GM12873 (cell line): Measurements from ENCODE around the gene MAPKAPK3.

ENCODE experiments used
- TF ChIP-seq, protein P1 (sequence below): IDR thresholded peaks from 2 replicates; pipeline ENCODE4 v1.5.1; 2012; ENCODE audit warnings: low read depth, mild to moderate bottlenecking, moderate library complexity, low read length, control low read depth; ENCODE audit not compliant: insufficient read depth; ENCODE audit errors: missing control alignments

The MAPKAPK3 gene

DNA sequence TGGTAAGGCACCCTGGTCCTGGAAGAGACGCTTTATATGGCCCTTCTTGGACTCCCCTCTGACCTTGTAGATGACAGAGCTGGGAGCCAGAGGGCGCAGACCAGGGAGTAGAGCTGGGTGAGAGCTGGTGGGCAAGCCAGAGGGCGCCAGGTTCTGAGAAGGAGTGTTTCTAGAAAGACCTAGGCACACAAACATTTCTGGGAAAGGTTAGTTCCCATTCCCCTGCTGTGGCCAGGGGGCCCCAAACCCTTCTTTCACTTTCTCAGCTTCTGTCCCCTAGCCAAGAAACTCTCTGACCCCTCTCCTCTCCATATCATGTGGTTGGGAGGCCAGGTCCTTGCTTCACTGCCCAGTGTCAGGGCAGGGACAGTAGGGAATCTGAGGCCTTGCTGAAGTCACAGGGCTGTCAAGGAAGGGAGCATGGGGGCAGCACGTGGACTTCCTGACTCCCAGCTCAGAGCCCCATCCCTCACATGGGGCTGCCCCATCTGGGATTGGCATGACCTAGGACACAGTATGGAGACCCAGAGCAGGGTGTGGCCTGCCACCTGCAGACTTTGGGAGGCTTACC lies 44.1 kb upstream of the MAPKAPK3 start:
- TF ChIP-seq, protein P1, sequence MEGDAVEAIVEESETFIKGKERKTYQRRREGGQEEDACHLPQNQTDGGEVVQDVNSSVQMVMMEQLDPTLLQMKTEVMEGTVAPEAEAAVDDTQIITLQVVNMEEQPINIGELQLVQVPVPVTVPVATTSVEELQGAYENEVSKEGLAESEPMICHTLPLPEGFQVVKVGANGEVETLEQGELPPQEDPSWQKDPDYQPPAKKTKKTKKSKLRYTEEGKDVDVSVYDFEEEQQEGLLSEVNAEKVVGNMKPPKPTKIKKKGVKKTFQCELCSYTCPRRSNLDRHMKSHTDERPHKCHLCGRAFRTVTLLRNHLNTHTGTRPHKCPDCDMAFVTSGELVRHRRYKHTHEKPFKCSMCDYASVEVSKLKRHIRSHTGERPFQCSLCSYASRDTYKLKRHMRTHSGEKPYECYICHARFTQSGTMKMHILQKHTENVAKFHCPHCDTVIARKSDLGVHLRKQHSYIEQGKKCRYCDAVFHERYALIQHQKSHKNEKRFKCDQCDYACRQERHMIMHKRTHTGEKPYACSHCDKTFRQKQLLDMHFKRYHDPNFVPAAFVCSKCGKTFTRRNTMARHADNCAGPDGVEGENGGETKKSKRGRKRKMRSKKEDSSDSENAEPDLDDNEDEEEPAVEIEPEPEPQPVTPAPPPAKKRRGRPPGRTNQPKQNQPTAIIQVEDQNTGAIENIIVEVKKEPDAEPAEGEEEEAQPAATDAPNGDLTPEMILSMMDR, result no peak

- TF ChIP-seq, protein P1, result no peak
These were observed 43.1 kb upstream of the MAPKAPK3 start for GRCh38 chr3:50573566-50574443.

- TF ChIP-seq, protein P1, result no peak
These were observed 42.5 kb upstream of the MAPKAPK3 start for GRCh38 chr3:50574444-50574831.

DNA sequence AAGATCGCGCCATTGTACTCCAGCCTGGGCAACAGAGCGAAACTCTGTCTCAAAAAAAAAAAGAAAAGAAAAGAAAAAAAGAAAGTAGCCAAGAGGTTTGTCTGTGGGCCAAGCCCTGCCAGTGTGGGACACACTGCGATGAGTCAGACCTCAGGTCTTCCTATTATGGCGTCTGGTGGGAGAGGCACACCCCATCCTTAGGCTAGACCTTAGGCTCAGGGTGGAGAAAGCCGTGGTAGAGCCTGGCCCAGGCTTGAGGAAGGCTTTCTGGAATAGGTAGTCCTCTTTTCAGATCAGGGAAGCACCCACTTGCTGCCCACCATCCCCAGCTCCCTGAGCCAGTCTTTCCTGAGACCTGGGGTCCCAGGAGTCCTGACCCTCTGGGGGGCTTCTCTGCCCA lies 41.6 kb upstream of the MAPKAPK3 start:
- TF ChIP-seq, protein P1, result no peak

GRCh38 chr3:50577348-50577747 lies 39.6 kb upstream of the MAPKAPK3 start:
- TF ChIP-seq, protein P1, result no peak

GRCh38 chr3:50580683-50581458 lies 36.1 kb upstream of the MAPKAPK3 start:
- TF ChIP-seq, protein P1, result no peak

- TF ChIP-seq, protein P1, result no peak
These were observed 35.5 kb upstream of the MAPKAPK3 start for GRCh38 chr3:50581459-50581842.
